NT2/D1 (cell line): Measurements from ENCODE around the gene TMEM214.

Experiments used
- DNase-seq: peaks from one replicate; pipeline ENCODE4 v3.0.0-alpha.2; 2011; ENCODE audit warnings: low read depth, low spot score
- H3K27me3 ChIP-seq: 2 replicates; pipeline ENCODE4 v1.6.0; 2011; ENCODE audit warnings: mild to moderate bottlenecking; ENCODE audit not compliant: insufficient read length, insufficient read depth
- H3K36me3 ChIP-seq: 2 replicates; pipeline ENCODE4 v1.6.1; 2011; ENCODE audit warnings: mild to moderate bottlenecking, low read length, mixed read lengths; ENCODE audit not compliant: insufficient read depth, insufficient read length
- H3K4me1 ChIP-seq: 2 replicates; pipeline ENCODE4 v1.5.1; 2011; ENCODE audit not compliant: insufficient read depth, insufficient read length
- H3K4me3 ChIP-seq: 2 replicates; pipeline ENCODE4 v1.5.1; 2011; ENCODE audit warnings: low read depth; ENCODE audit not compliant: insufficient read length
- H3K9ac ChIP-seq: 2 replicates; pipeline ENCODE4 v1.6.0; 2011; ENCODE audit warnings: low read depth; ENCODE audit not compliant: insufficient read length
- H3K9me3 ChIP-seq: 2 replicates; pipeline ENCODE4 v1.5.1; 2011; ENCODE audit warnings: mild to moderate bottlenecking, low read length; ENCODE audit not compliant: insufficient read depth
- SUZ12 ChIP-seq: IDR thresholded peaks from 2 replicates; pipeline ENCODE4 v1.6.1; 2011; ENCODE audit not compliant: insufficient read length, insufficient read depth; ENCODE audit errors: extremely low read depth
- YY1 ChIP-seq: IDR thresholded peaks from 2 replicates; pipeline ENCODE4 v1.6.1; 2011; ENCODE audit not compliant: insufficient read length, insufficient read depth
- ZNF274 ChIP-seq: IDR thresholded peaks from 2 replicates; pipeline ENCODE4 v1.6.1; 2011; ENCODE audit warnings: mild to moderate bottlenecking, low read depth, low read length

TMEM214 gene

GRCh38 chr2:26993768-26994167 lies 39.0 kb upstream of the TMEM214 start:
- Histone ChIP-seq H3K4me1 (no peaks in the 10 kb centered on the region), H3K4me3 (no peak overlapping the region), H3K36me3 (no peaks in the 10 kb centered on the region), H3K27me3 (no peaks in the 10 kb centered on the region), H3K9ac (no peak overlapping the region), H3K9me3 (no peaks in the 10 kb centered on the region)
- no peak for DNase-seq
- TF ChIP-seq YY1 (no peak), ZNF274 (no peak), SUZ12 (no peak)

- no peak for TF ChIP-seq ZNF274
- TF ChIP-seq SUZ12 = no peak
- no peak for TF ChIP-seq YY1
- Histone ChIP-seq H3K4me3 (no peak overlapping the region), H3K9me3 (no peaks in the 10 kb centered on the region), H3K4me1 (no peaks in the 10 kb centered on the region), H3K27me3 (no peaks in the 10 kb centered on the region), H3K36me3 (no peaks in the 10 kb centered on the region), H3K9ac (no peak overlapping the region)
- no peak for DNase-seq
Measured at GRCh38 chr2:26994983-26995382, 37.8 kb upstream of the TMEM214 start.

- Histone ChIP-seq H3K4me3 (no peak overlapping the region), H3K9me3 (no peaks in the 10 kb centered on the region), H3K9ac (no peak overlapping the region), H3K36me3 (no peaks in the 10 kb centered on the region), H3K27me3 (no peaks in the 10 kb centered on the region), H3K4me1 (no peaks in the 10 kb centered on the region)
- TF ChIP-seq YY1 (no peak), SUZ12 (no peak), ZNF274 (no peak)
- no peak for DNase-seq
Measured at GRCh38 chr2:26997394-26997793, 35.4 kb upstream of the TMEM214 start.

- Histone ChIP-seq H3K9me3 (no peaks in the 10 kb centered on the region), H3K36me3 (no peaks in the 10 kb centered on the region), H3K27me3 (no peaks in the 10 kb centered on the region), H3K9ac (no peak overlapping the region), H3K4me3 (no peak overlapping the region), H3K4me1 (no peaks in the 10 kb centered on the region)
- DNase-seq = no peak
- TF ChIP-seq SUZ12 (no peak), ZNF274 (no peak), YY1 (no peak)
Measured at GRCh38 chr2:26998323-26998722, 34.4 kb upstream of the TMEM214 start.

- Histone ChIP-seq H3K4me3 (no peak overlapping the region), H3K27me3 (no peaks in the 10 kb centered on the region), H3K36me3 (no peaks in the 10 kb centered on the region), H3K9ac (no peak overlapping the region), H3K9me3 (no peaks in the 10 kb centered on the region), H3K4me1 (no peaks in the 10 kb centered on the region)
- no peak for TF ChIP-seq SUZ12
- no peak for TF ChIP-seq YY1
- TF ChIP-seq ZNF274 = no peak
- no peak for DNase-seq
Measured at GRCh38 chr2:27000228-27000627, 32.5 kb upstream of the TMEM214 start.

GRCh38 chr2:27000995-27001394 lies 31.8 kb upstream of the TMEM214 start:
- no peak overlapping the region for H3K9ac ChIP-seq
- DNase-seq = no peak
- H3K36me3 ChIP-seq = no peaks in the 10 kb centered on the region
- TF ChIP-seq ZNF274 (no peak), YY1 (no peak)
- no peaks in the 10 kb centered on the region for H3K9me3 ChIP-seq
- no peaks in the 10 kb centered on the region for H3K27me3 ChIP-seq
- H3K4me1 ChIP-seq = no peaks in the 10 kb centered on the region
- no peak overlapping the region for H3K4me3 ChIP-seq

- no peaks in the 10 kb centered on the region for H3K9me3 ChIP-seq
- no peak for DNase-seq
- no peaks in the 10 kb centered on the region for H3K36me3 ChIP-seq
- no peaks in the 10 kb centered on the region for H3K27me3 ChIP-seq
- H3K9ac ChIP-seq = no peak overlapping the region
- TF ChIP-seq YY1 = no peak
- TF ChIP-seq ZNF274 = no peak
- no peak for TF ChIP-seq SUZ12
- H3K4me3 ChIP-seq = no peak overlapping the region
- no peaks in the 10 kb centered on the region for H3K4me1 ChIP-seq
Measured at GRCh38 chr2:27001950-27002349, 30.8 kb upstream of the TMEM214 start.

GRCh38 chr2:27003007-27003406 lies 29.8 kb upstream of the TMEM214 start:
- no peak for TF ChIP-seq ZNF274
- TF ChIP-seq YY1 = no peak
- TF ChIP-seq SUZ12 = no peak
- no peaks in the 10 kb centered on the region for H3K9me3 ChIP-seq
- H3K4me3 ChIP-seq = no peak overlapping the region
- no peak overlapping the region for H3K9ac ChIP-seq
- H3K27me3 ChIP-seq = no peaks in the 10 kb centered on the region
- no peaks in the 10 kb centered on the region for H3K36me3 ChIP-seq
- DNase-seq = no peak
- no peaks in the 10 kb centered on the region for H3K4me1 ChIP-seq
